ENCODE results near the gene PCDHB2.
"Not testable (repeated sequence)": the region's sequence is repeated elsewhere in the genome, so short reads cannot be mapped to it uniquely, and the experiment has no call there.

DNA sequence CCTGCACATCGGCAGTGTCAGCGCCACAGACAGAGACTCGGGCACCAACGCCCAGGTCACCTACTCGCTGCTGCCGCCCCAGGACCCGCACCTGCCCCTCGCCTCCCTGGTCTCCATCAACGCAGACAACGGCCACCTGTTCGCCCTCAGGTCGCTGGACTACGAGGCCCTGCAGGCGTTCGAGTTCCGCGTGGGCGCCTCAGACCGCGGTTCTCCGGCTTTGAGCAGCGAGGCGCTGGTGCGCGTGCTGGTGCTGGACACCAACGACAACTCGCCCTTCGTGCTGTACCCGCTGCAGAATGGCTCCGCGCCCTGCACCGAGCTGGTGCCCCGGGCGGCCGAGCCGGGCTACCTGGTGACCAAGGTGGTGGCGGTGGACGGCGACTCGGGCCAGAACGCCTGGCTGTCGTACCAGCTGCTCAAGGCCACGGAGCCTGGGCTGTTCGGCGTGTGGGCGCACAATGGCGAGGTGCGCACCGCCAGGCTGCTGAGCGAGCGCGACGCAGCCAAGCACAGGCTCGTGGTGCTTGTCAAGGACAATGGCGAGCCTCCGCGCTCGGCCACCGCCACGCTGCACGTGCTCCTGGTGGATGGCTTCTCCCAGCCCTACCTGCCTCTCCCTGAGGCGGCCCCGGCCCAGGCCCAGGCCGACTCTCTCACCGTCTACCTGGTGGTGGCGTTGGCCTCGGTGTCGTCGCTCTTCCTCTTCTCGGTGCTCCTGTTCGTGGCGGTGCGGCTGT is 29.2 kb downstream of the PCDHB2 start:
- not testable (repeated sequence) for TF ChIP-seq CTCF, POLR2A, EP300 (IDR thresholded peaks at IDR 0.05)
